Forelimb muscle (tissue), 1 donor: ENCODE results near the gene WDR83. TPM values are rescaled to one million over a fixed set of nuclear protein-coding genes. Genes with fewer than 3 reads are reported as not detected.
"Not testable (repeated sequence)": the region's sequence is repeated elsewhere in the genome, so short reads cannot be mapped to it uniquely, and the experiment has no call there.

Source experiments
- DNase-seq: peaks from one replicate; pipeline ENCODE4 v3.0.0-alpha.2; 2013; ENCODE audit warnings: low read depth
- polyA plus RNA-seq: library from polyadenylated mRNA; unstranded; fragments of 120-200 nt; gene quantifications from one replicate; pipeline ENCODE4 v1.2.1, GENCODE V29; 2013; ENCODE audit not compliant: insufficient read length

Gene WDR83, protein sequence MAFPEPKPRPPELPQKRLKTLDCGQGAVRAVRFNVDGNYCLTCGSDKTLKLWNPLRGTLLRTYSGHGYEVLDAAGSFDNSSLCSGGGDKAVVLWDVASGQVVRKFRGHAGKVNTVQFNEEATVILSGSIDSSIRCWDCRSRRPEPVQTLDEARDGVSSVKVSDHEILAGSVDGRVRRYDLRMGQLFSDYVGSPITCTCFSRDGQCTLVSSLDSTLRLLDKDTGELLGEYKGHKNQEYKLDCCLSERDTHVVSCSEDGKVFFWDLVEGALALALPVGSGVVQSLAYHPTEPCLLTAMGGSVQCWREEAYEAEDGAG
- 12.4 TPM for polyA plus RNA-seq

DNA sequence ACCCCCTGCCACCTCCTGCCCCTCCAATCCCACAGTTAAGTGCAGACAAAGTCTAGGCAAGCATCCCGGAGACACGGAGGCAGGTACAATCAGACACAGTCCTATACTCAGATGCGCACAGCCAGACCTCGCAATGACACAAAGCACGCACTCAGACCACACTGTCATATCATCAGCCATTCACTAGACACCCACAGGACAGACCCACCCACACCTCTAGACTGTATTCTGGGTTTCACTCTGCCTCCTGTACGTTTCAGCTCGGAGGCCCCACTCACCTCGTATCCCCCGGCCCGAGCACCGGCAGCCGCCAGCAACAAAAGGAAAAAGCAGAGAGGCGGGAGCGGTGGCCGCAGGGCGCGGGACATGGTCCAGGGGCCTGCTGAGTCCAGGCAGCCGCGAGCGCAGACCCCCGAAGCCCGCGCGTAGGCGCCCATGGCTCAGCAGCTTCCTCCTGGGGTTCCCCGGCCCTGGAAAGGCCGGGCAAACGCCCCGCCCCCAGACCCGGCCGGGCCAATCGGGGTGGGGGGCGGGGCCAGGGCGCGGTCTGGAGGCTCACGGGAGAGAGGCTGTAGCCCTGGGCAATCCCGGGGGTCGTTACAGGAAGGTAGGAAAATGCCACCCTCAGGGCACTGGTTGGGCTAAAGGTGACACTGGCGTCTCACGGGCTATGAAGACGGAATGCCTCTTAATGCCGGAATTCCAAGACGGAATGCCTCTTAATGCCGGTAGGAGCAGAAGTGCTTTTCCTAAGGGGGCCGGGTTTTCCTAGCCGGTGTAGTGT is at the start of gene WDR83, which contains the start of gene MAN2B1:
WDR83 (plus strand) TSS at position 543 of the 784 bp plus-strand sequence. CDS start 2,984 bp downstream, outside the sequence.
MAN2B1 (minus strand) TSS at position 478 of the 784 bp plus-strand sequence; CDS start at position 437, 41 bp downstream.
- DNase-seq = no peak

DNA sequence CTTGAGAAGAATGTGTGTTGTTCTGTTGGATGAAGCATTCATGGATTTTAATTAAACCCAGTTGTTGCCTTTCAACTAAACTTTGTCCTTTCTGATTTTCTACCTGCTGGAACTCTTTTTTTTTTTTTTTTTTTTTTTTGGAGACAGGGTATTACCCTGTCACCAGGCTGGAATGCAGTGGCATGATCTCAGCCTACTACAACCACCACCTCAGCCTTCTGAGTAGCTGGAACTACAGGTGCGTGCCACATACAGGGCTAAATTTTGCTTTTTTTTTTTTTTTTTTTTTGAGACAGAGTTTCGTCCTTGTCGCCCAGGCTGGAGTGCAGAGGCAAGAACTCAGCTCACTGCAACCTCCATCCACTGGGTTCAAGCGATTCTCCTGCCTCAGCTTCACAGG is 49.0 kb upstream of the WDR83 start:
- DNase-seq = no peak

GRCh38 chr19:12621253-12622024 is 45.2 kb upstream of the WDR83 start:
- not testable (repeated sequence) for DNase-seq

GRCh38 chr19:12623361-12624031 is 43.1 kb upstream of the WDR83 start:
- DNase-seq = no peak

DNA sequence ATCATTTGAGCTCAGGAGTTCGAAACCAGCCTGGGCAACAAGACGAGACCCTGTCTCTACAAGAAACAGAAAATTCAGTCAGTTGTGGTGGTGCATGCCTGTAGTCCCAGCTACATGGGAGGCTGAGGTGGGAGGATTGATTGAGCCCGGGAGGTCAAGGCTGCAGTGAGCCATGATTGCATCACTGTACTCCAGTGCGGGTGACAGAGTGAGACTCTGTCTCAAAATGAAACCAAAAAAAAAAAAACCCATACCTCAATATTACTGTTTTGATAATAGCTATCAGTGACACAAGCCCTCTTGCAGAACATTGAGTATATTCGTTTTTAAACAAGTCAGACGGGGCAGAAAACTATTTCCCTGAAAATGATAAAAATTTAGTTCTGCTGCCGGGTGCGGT is 39.6 kb upstream of the WDR83 start:
- DNase-seq = no peak

- DNase-seq = no peak
Measured at GRCh38 chr19:12628040-12629022, 38.3 kb upstream of the WDR83 start.

- no peak for DNase-seq
Measured at GRCh38 chr19:12629215-12629614, 37.4 kb upstream of the WDR83 start.

- DNase-seq = no peak
Measured at GRCh38 chr19:12636631-12637030, 30.0 kb upstream of the WDR83 start.

DNA sequence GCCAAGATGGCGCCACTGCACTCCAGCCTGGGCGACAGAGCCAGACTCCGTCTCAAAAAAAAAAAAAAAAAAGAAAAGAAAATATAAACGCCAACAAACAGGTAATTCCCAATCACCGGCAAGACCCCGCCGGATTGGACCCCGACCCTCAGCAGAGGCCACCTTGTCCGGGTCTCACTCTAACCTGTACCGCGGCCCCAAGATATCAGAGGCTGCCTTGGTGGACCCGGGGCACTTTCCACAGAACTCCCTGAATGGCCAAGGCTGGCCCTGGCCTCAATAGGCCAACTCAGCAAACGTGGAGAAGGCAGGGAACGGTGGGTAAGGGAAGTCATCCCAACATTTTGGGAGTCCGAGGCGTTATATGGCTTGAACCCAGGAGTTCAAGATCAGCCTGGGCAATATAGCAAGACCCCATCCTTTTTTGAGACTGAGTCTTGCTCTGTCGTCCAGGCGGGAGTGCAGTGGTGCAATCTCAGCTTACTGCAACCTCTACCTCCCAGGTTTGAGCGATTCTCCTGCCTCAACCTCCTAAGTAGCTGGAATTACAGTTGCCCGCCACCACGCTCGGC is 27.9 kb upstream of the WDR83 start:
- no peak for DNase-seq

DNA sequence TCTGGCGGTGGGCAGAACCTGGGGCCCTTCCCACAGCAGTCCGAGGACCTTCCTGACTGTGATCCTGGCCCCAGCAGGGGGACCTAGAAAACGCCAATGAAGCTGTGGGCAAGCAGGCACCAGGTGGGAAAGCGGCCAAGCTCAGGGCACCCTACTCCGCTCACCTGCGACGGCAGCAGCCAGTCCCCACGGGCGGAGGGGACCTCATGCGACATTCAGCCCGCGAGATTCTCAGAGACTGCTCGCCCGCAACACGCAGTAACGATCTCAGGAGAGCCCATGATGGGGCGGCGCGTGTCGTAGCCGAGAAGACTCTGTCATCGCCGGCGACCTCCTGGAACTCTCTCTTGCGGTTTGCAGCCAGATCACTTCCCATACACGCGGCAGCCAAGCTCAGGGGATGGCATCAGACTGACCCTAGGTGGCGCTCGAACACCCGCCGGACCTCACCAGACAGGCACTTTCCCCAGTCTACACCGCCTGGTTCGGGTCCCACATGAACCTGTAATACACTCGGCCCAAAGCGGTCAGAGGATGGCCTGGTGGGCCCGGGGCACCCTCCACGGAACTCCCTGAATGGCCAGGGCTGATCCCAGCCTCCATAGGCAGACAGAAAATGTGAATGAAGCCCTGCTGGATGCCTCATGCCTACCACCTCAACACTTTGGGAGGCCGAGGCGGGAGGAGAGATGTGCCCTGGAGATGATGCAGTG is 26.6 kb upstream of the WDR83 start:
- peak; percentile 26 for DNase-seq

DNA sequence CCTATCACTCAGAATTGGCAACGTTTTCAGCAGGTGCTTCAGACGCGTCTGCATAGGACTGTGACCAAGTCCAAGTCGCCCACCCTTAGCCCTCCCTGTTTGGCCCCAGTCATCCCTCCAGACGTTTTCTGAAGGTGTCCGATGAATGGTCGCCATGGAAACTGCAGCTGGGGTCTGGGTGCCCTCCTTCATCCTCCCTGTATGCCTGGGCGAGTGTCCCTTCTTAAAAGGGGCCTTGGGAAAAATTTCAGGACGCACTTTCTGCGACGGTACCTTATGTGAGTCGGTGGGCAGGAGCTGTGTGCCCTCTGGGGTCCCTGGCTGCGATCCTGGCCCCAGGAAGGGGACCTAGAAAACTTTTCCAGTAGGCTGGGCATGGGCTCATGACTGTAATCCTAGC is 25.2 kb upstream of the WDR83 start:
- no peak for DNase-seq

- no peak for DNase-seq
Measured at GRCh38 chr19:12642506-12642905, 24.1 kb upstream of the WDR83 start.

GRCh38 chr19:12643716-12644115 is 22.9 kb upstream of the WDR83 start:
- not testable (repeated sequence) for DNase-seq

GRCh38 chr19:12646551-12646950 is 20.1 kb upstream of the WDR83 start:
- DNase-seq = no peak

DNA sequence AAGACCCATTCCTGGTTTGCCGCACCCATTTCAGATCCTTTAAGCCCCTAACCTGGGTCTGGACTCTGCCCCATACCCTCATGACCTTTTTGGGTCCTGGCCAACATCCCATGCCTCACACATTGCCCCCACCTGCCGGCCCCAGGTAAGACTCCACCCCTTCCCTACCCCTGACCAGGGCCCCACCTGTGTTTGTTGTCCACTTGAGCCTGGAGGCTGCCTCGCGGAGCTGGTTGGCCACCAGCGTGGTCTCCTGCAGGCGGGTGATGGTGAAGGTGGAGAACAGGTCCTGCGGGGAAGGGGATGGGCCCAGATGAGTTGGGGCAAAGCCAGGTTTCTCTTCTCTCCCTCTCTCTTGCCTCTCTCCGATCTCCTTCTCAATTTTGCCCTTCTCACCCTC is 19.6 kb upstream of the WDR83 start:
- DNase-seq = no peak

- no peak for DNase-seq
Measured at GRCh38 chr19:12647490-12648071, 19.0 kb upstream of the WDR83 start.

GRCh38 chr19:12648088-12648487 is 18.5 kb upstream of the WDR83 start:
- no peak for DNase-seq

- DNase-seq = no peak
Measured at GRCh38 chr19:12649941-12650340, 16.7 kb upstream of the WDR83 start.

GRCh38 chr19:12652219-12652618 is 14.4 kb upstream of the WDR83 start:
- DNase-seq = no peak
